HFF-Myc (cell line): ENCODE measurements around the gene BNIP1.
"Not testable (repeated sequence)": the region's sequence is repeated elsewhere in the genome, so short reads cannot be mapped to it uniquely, and the experiment has no call there.

Experiments
- DNase-seq: peaks from one replicate; pipeline ENCODE4 v3.0.0-alpha.2; 2011; ENCODE audit warnings: low read depth; ENCODE audit errors: extremely low read depth
- H3K4me3 ChIP-seq: replicated peaks from 2 replicates; pipeline ENCODE4 v1.5.1; 2011; ENCODE audit warnings: low read depth, mild to moderate bottlenecking, control low read depth, low read length
- CTCF ChIP-seq: IDR thresholded peaks from 2 replicates; pipeline ENCODE4 v1.5.1; 2012; ENCODE audit warnings: mild to moderate bottlenecking, low read depth, low read length, control low read depth; ENCODE audit errors: missing control alignments

Gene BNIP1

GRCh38 chr5:173143567-173143966 lies 764 bp upstream of the BNIP1 start:
- DNase-seq: no peak
- TF ChIP-seq CTCF: no peak
- no peak overlapping the region for H3K4me3 ChIP-seq

- DNase-seq: no peak
- H3K4me3 ChIP-seq: no peak overlapping the region
- TF ChIP-seq CTCF: no peak
Measured at GRCh38 chr5:173148354-173148753, 4.0 kb downstream of the BNIP1 start.

- DNase-seq: no peak
- H3K4me3 ChIP-seq: no peak overlapping the region
- TF ChIP-seq CTCF: no peak
Measured at GRCh38 chr5:173152547-173152946, 8.2 kb downstream of the BNIP1 start.

GRCh38 chr5:173153842-173154241 lies 9.5 kb downstream of the BNIP1 start:
- no peak for TF ChIP-seq CTCF
- H3K4me3 ChIP-seq: no peak overlapping the region
- DNase-seq: no peak

- DNase-seq, H3K4me3 ChIP-seq: not testable (repeated sequence)
Measured at GRCh38 chr5:173154619-173155018, 10.3 kb downstream of the BNIP1 start.

- DNase-seq: no peak
- no peak for TF ChIP-seq CTCF
- H3K4me3 ChIP-seq: no peak overlapping the region
Measured at GRCh38 chr5:173155912-173156311, 11.6 kb downstream of the BNIP1 start.

GRCh38 chr5:173158366-173158765 lies 14.0 kb downstream of the BNIP1 start:
- TF ChIP-seq CTCF: no peak
- no peak overlapping the region for H3K4me3 ChIP-seq
- no peak for DNase-seq
